ENCODE results near the gene WNT2B. TPM values are rescaled to one million over a fixed set of nuclear protein-coding genes. Genes with fewer than 3 reads are reported as not detected.

The WNT2B gene
- total RNA-seq, 2 experiments from 2014 or later = not detected

DNA sequence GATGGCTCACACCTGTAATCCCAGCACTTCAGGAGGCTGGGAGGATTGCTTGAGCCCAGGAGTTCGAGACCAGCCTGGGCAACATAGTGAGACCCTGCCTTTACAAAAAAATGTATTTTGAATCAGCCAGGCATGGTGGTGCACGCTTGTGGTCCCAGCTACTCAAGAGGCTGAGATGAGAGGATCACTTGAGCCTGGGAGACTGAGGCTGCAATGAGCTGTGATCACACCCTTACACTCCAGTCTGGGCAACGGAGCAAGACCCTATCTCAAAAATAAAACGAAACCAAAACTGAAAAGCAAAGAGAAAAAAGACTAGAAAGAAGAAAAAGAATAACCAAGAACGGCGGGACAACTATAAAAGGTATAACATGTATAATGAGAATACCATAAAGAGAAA lies 15.4 kb upstream of the WNT2B start:
- no peaks in the 10 kb centered on the region for H3K9me3 Mint-ChIP-seq
- H3K4me1 Mint-ChIP-seq (ENCODE audit: low read depth) = no peaks in the 10 kb centered on the region
- DNase-seq (no peak), ATAC-seq (no peak)
- ChIA-PET CTCF (no interaction called here), POLR2A (no interaction called here)
- TF ChIP-seq, protein P1, sequence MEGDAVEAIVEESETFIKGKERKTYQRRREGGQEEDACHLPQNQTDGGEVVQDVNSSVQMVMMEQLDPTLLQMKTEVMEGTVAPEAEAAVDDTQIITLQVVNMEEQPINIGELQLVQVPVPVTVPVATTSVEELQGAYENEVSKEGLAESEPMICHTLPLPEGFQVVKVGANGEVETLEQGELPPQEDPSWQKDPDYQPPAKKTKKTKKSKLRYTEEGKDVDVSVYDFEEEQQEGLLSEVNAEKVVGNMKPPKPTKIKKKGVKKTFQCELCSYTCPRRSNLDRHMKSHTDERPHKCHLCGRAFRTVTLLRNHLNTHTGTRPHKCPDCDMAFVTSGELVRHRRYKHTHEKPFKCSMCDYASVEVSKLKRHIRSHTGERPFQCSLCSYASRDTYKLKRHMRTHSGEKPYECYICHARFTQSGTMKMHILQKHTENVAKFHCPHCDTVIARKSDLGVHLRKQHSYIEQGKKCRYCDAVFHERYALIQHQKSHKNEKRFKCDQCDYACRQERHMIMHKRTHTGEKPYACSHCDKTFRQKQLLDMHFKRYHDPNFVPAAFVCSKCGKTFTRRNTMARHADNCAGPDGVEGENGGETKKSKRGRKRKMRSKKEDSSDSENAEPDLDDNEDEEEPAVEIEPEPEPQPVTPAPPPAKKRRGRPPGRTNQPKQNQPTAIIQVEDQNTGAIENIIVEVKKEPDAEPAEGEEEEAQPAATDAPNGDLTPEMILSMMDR (IDR thresholded peaks at IDR 0.05) = no peak
- intact Hi-C loops (cut with micrococcal nuclease) = no loop called here
- no peaks in the 10 kb centered on the region for H3K36me3 Mint-ChIP-seq (ENCODE audit: low read depth)
- peaks cover 25% of the 10 kb centered on the region for H3K27me3 Mint-ChIP-seq
- no peak overlapping the region for H3K4me3 Mint-ChIP-seq
- no peak overlapping the region for H3K27ac Mint-ChIP-seq

DNA sequence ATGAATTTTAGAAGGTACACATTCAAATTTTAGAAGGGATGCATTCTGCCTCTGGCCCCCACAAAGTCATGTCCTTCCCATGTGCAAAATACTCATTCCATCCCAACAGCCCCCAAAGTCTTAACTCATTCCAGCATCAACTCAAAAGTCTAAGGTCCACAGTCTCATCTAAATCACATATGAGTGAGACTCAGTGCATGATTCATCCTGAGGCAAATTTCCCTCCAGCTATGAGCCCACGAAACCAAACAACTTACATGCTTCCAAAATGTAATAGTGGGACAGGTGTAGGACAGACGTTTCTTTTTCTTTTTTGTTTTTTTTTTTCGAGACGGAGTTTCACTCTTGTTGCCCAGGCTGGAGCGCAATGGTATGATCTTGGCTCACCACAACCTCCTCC lies 12.5 kb upstream of the WNT2B start:
- intact Hi-C loops (cut with micrococcal nuclease) = no loop called here
- DNase-seq (no peak), ATAC-seq (no peak)
- TF ChIP-seq, protein P1 (IDR thresholded peaks at IDR 0.05) = no peak
- H3K9me3 Mint-ChIP-seq = no peaks in the 10 kb centered on the region
- peaks cover 31% of the 10 kb centered on the region for H3K27me3 Mint-ChIP-seq
- H3K4me3 Mint-ChIP-seq = no peak overlapping the region
- ChIA-PET CTCF (no interaction called here), POLR2A (no interaction called here)
- H3K27ac Mint-ChIP-seq = no peak overlapping the region
- H3K36me3 Mint-ChIP-seq (ENCODE audit: low read depth) = no peaks in the 10 kb centered on the region
- no peaks in the 10 kb centered on the region for H3K4me1 Mint-ChIP-seq (ENCODE audit: low read depth)

DNA sequence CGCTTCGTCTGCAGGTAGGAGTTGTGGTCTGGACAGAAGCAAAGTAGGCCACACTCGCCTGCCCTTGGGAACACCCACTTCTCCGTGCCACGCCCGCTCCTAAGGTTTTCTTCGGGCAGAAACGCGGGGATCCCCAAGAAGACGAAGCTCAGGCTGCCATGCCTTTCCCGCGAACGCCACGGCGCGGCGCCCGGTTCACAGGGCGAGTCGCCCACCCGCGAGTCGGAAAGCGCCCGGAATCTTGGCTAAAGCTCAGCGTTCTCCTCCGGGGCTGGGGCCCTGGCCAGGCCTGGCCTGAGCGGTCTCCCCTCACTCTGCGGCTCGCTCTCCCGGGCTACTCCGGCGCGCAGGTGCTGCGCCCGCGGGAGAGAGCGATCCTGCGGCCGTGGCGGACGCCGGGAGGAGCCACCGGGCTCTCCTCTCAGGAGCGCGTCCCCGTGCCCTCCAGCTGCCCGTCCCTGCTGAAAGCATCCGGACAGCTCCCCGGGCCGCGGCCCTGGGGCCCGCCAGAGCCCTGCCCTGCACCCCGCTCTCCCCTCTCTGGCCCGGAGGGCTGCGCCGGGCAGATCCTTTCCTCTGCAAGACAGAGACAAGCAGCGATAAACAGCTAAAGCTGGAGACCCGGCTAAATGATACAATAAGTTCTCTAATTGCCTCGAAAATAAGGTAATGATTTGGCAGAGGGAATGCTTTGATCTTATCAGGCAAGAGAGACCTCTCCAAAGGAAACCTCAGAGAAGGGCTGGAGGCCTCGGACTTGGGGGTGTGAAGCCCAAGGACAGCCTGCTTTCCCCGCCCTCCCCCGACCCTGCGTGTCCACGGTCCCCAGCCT lies 6.7 kb upstream of the WNT2B start:
- H3K36me3 Mint-ChIP-seq (ENCODE audit: low read depth) = no peaks in the 10 kb centered on the region
- no peak overlapping the region for H3K27ac Mint-ChIP-seq
- H3K4me1 Mint-ChIP-seq (ENCODE audit: low read depth) = peaks cover 8% of the 10 kb centered on the region
- CTCF ChIA-PET = interaction anchor here (0.7 to 3.2 kb wide), 38 partner anchors 9 to 571 kb away, joined by 3 to 25 read pairs (median 4); partner anchors contain the start of genes MOV10, PPM1J, RHOC and ST7L
- ATAC-seq (peak; percentile 66), DNase-seq (peak; percentile 64)
- peaks cover 50% of the 10 kb centered on the region for H3K27me3 Mint-ChIP-seq
- no peaks in the 10 kb centered on the region for H3K9me3 Mint-ChIP-seq
- intact Hi-C loops (cut with micrococcal nuclease) = loop anchor here (10.0 kb wide), 1 partner anchor 113 kb away; the partner anchor contains the start of genes CAPZA1 and ST7L
- TF ChIP-seq, protein P1 (IDR thresholded peaks at IDR 0.05) = peak; percentile 64
- H3K4me3 Mint-ChIP-seq = peak overlapping the region; percentile 45
- POLR2A ChIA-PET = interaction anchor here (1.0 to 1.1 kb wide), 3 partner anchors 38 to 118 kb away, joined by 3 to 5 read pairs (median 3); partner anchors contain the start of genes CAPZA1, CTTNBP2NL and ST7L

DNA sequence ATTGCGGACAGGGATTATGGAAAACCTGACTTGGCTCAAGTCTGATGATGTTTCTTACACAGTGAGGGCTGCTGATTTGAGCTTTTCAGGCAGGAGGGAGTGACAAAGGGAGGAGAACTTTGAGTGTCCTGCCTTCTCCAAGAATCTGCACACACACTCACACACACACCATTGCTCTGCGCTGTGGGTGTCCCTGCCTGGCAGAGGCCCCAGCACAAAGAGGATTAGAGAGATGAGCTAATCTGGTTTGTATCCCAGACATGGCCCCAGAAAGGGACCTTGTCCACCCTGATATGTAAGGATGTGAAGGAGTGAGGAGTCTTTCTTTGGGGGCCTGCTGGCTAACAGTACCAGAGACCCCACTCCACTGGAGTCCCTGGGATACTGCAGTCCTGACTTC lies 5.9 kb upstream of the WNT2B start:
- CTCF ChIA-PET = interaction anchor here (1.1 to 2.4 kb wide), 9 partner anchors 10 to 228 kb away, joined by 3 to 24 read pairs (median 9); partner anchors contain the start of genes MOV10 and PPM1J
- Mint-ChIP-seq H3K9me3 (no peaks in the 10 kb centered on the region), H3K36me3 (ENCODE audit: low read depth) (no peaks in the 10 kb centered on the region), H3K4me1 (ENCODE audit: low read depth) (peaks cover 8% of the 10 kb centered on the region), H3K27me3 (peaks cover 54% of the 10 kb centered on the region), H3K27ac (no peak overlapping the region), H3K4me3 (peak overlapping the region; percentile 45)
- TF ChIP-seq, protein P1 (IDR thresholded peaks at IDR 0.05) = no peak
- POLR2A ChIA-PET = no interaction called here
- DNase-seq (no peak), ATAC-seq (no peak)
- intact Hi-C loops (cut with micrococcal nuclease) = loop anchor here (10.0 kb wide), 1 partner anchor 112 kb away; the partner anchor contains the start of genes CAPZA1 and ST7L
